HEK293T (cell line): ENCODE data around the gene HTT-AS.

Source experiments
- FOXA1 ChIP-seq: fragments of 450-650 bp; IDR thresholded peaks from 2 replicates; pipeline ENCODE4 v1.6.1; 2016; ENCODE audit warnings: mild to moderate bottlenecking
- FOXM1 ChIP-seq: fragments of 450-650 bp; IDR thresholded peaks from 2 replicates; pipeline ENCODE4 v1.6.1; 2017; ENCODE audit warnings: mild to moderate bottlenecking, borderline replicate concordance
- LEF1 ChIP-seq: fragments of 450-650 bp; IDR thresholded peaks from 2 replicates; pipeline ENCODE4 v1.6.1; 2017; ENCODE audit warnings: mild to moderate bottlenecking, borderline replicate concordance

DNA sequence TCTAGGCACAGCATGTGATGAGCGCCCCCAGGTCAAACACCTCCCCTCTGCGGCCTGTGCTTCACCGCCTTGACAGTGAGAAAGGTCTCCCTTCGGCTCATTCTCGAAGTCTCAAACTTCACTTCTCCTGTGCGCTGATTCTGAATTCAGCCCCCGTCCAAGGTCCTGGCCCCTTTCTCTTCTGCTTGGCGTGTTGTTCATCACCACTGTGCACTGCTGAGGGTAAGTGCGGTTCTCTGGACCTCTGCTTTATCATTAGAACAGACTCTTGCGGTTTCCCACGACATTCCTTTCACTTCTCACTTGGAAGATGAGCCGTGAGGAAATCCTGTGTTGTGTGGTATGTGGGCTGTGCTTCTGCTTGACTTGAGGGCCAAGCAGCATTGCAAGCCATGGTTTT is 11.9 kb downstream of the HTT-AS start:
- no peak for TF ChIP-seq FOXM1
- no peak for TF ChIP-seq LEF1
- TF ChIP-seq FOXA1 = no peak
